ENCODE data around the gene PRUNE2. TPM values are rescaled to one million over a fixed set of nuclear protein-coding genes. Genes with fewer than 3 reads are reported as not detected.

The PRUNE2 gene
- polyA plus RNA-seq, 3 donors: 0.72 to 1.8 (median 1.5) TPM

DNA sequence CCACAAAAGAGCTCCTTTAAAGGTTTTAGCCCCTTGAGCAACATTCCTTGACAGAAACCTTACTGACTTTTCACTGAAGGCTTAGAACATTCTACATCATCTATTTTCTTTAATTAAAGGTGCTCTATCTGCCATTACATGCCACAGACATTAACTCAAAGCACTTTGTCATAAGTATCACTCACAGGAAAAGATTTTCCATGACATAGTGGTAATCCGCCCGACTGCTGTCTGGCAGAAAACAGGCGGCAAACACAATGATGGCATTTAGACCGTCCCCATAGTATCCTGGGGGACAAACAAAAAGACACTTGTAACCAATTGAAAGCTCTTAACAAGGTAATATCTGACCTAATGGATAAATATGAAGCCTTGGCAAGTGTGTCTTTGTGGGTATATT lies 267.9 kb downstream of the PRUNE2 start:
- Histone ChIP-seq H3K27ac (ENCODE audit: low read depth in 1 of 2, low read length in 2 of 2) (no peak overlapping the region), H3K36me3 (replicated peaks in 1 of 2; ENCODE audit: control insufficient read depth in 1 of 2, insufficient read depth in 2 of 2, low read length in 2 of 2) (no peaks in the 10 kb centered on the region), H3K27me3 (ENCODE audit: control insufficient read depth in 2 of 2, insufficient read depth in 2 of 2, low read length in 2 of 2) (no peaks in the 10 kb centered on the region), H3K9me3 (replicated peaks in 1 of 2; ENCODE audit: control insufficient read depth in 1 of 2, insufficient read depth in 1 of 2, low read length in 2 of 2) (no peaks in the 10 kb centered on the region), H3K9ac (ENCODE audit: insufficient read depth, low read length, poor library complexity, severe bottlenecking) (no peak overlapping the region), H3K4me3 (replicated peaks in 1 of 3; ENCODE audit: low read depth in 2 of 3, low read length in 3 of 3) (no peak overlapping the region), H2AFZ (ENCODE audit: insufficient read depth, low read depth, low read length, poor library complexity, severe bottlenecking) (no peak overlapping the region), H3K4me2 (replicated peaks; ENCODE audit: extremely low read depth, low read length, poor library complexity, severe bottlenecking) (no peak overlapping the region), H3K79me2 (ENCODE audit: insufficient read depth, low read length) (no peaks in the 10 kb centered on the region), H3K4me1 (ENCODE audit: control insufficient read depth in 1 of 2, insufficient read depth in 2 of 2, low read length in 2 of 2) (peaks cover 19 to 41% of the 10 kb centered on the region in 2 donors), H4K20me1 (ENCODE audit: insufficient read depth, low read length) (no peaks in the 10 kb centered on the region)
- no peak overlapping the region for H3K4me3 Mint-ChIP-seq
- H3K27me3 Mint-ChIP-seq (ENCODE audit: low read depth in 3 of 3): no peaks in the 10 kb centered on the region
- H3K36me3 Mint-ChIP-seq: peaks cover 0 to 13% of the 10 kb centered on the region in 2 donors
- H3K9me3 Mint-ChIP-seq: peaks cover 0 to 2% (median 0%) of the 10 kb centered on the region in 7 donors
- intact Hi-C loops (cut with micrococcal nuclease): no loop called here
- H3K4me1 Mint-ChIP-seq: peaks cover 38% of the 10 kb centered on the region
- no peak for DNase-seq
- TF ChIP-seq, protein P1, sequence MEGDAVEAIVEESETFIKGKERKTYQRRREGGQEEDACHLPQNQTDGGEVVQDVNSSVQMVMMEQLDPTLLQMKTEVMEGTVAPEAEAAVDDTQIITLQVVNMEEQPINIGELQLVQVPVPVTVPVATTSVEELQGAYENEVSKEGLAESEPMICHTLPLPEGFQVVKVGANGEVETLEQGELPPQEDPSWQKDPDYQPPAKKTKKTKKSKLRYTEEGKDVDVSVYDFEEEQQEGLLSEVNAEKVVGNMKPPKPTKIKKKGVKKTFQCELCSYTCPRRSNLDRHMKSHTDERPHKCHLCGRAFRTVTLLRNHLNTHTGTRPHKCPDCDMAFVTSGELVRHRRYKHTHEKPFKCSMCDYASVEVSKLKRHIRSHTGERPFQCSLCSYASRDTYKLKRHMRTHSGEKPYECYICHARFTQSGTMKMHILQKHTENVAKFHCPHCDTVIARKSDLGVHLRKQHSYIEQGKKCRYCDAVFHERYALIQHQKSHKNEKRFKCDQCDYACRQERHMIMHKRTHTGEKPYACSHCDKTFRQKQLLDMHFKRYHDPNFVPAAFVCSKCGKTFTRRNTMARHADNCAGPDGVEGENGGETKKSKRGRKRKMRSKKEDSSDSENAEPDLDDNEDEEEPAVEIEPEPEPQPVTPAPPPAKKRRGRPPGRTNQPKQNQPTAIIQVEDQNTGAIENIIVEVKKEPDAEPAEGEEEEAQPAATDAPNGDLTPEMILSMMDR (IDR thresholded peaks at IDR 0.05): no peak
- H3K27ac Mint-ChIP-seq: no peak overlapping the region
- no CpG with 5 or more reads among the region's 4 CpGs for WGBS (ENCODE audit: insufficient coverage)

DNA sequence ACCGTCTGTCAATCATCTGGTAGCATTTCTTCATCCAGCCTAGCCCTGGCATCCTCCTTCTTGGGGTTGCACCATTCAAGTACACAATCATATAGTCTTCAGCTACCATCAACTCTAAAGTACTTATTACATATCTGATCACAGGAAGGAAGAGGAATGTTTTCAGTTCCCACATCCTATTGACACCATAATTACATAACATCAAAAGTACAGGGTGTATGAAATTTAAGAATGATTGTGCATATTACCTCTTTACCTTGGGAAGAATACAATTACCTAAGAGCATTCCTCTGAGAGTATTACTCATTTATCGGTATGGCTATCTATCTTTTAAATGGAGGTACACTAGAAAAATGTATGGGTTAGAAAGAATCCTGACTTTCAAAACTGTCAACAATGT lies 268.5 kb downstream of the PRUNE2 start:
- H2AFZ ChIP-seq (ENCODE audit: insufficient read depth, low read depth, low read length, poor library complexity, severe bottlenecking): no peak overlapping the region
- intact Hi-C loops (cut with micrococcal nuclease): no loop called here
- no peak for DNase-seq
- Mint-ChIP-seq H3K36me3 (peaks cover 3 to 13% of the 10 kb centered on the region in 2 donors), H3K4me3 (no peak overlapping the region), H3K27me3 (ENCODE audit: low read depth in 3 of 3) (no peaks in the 10 kb centered on the region), H3K4me1 (peaks cover 32% of the 10 kb centered on the region), H3K9me3 (peaks cover 0 to 2% (median 0%) of the 10 kb centered on the region in 7 donors), H3K27ac (no peak overlapping the region)
- WGBS (ENCODE audit: insufficient coverage): no CpG with 5 or more reads among the region's 2 CpGs
- no peak overlapping the region for H3K9ac ChIP-seq (ENCODE audit: insufficient read depth, low read length, poor library complexity, severe bottlenecking)
- no peaks in the 10 kb centered on the region for H3K9me3 ChIP-seq (replicated peaks in 1 of 2; ENCODE audit: control insufficient read depth in 1 of 2, insufficient read depth in 1 of 2, low read length in 2 of 2)
- H3K27ac ChIP-seq (ENCODE audit: low read depth in 1 of 2, low read length in 2 of 2): no peak overlapping the region
- no peak overlapping the region for H3K4me3 ChIP-seq (replicated peaks in 1 of 3; ENCODE audit: low read depth in 2 of 3, low read length in 3 of 3)
- H3K4me1 ChIP-seq (ENCODE audit: control insufficient read depth in 1 of 2, insufficient read depth in 2 of 2, low read length in 2 of 2): peaks cover 13 to 36% of the 10 kb centered on the region in 2 donors
- no peaks in the 10 kb centered on the region for H3K27me3 ChIP-seq (ENCODE audit: control insufficient read depth in 2 of 2, insufficient read depth in 2 of 2, low read length in 2 of 2)
- no peaks in the 10 kb centered on the region for H3K36me3 ChIP-seq (replicated peaks in 1 of 2; ENCODE audit: control insufficient read depth in 1 of 2, insufficient read depth in 2 of 2, low read length in 2 of 2)
- no peaks in the 10 kb centered on the region for H4K20me1 ChIP-seq (ENCODE audit: insufficient read depth, low read length)
- no peak overlapping the region for H3K4me2 ChIP-seq (replicated peaks; ENCODE audit: extremely low read depth, low read length, poor library complexity, severe bottlenecking)
- no peaks in the 10 kb centered on the region for H3K79me2 ChIP-seq (ENCODE audit: insufficient read depth, low read length)
- TF ChIP-seq, protein P1 (IDR thresholded peaks at IDR 0.05): no peak

Measured in CD14-positive monocyte (primary cell).